Tibial nerve (tissue), 4 donors: ENCODE measurements around the gene OR7C2.

ENCODE experiments used
- EP300 ChIP-seq, 2 donors: sonication (generic); formaldehyde crosslinking; IDR thresholded peaks; one replicate each; pipeline ENCODE4 v1.6.1; 2017; ENCODE audit warnings: antibody characterized with exemption in 2 of 2, mild to moderate bottlenecking in 1 of 2
- POLR2A ChIP-seq, 2 donors: fragments of 450-650 bp; IDR thresholded peaks; one replicate each; pipeline ENCODE4 v1.6.1; 2017; ENCODE audit warnings: antibody characterized with exemption in 2 of 2, mild to moderate bottlenecking in 2 of 2, moderate library complexity in 2 of 2
- TF ChIP-seq, protein P1 (sequence below), 5 experiments: fragments of 200-600 bp in 3 of 5; fragments of 450-650 bp in 2 of 5; sonication (generic) in 3 of 5; IDR thresholded peaks; one replicate each; pipeline ENCODE4 v1.5.1; 2016 to 2019; ENCODE audit warnings: antibody characterized with exemption in 5 of 5, mild to moderate bottlenecking in 3 of 5, moderate library complexity in 2 of 5

- TF ChIP-seq, protein P1, sequence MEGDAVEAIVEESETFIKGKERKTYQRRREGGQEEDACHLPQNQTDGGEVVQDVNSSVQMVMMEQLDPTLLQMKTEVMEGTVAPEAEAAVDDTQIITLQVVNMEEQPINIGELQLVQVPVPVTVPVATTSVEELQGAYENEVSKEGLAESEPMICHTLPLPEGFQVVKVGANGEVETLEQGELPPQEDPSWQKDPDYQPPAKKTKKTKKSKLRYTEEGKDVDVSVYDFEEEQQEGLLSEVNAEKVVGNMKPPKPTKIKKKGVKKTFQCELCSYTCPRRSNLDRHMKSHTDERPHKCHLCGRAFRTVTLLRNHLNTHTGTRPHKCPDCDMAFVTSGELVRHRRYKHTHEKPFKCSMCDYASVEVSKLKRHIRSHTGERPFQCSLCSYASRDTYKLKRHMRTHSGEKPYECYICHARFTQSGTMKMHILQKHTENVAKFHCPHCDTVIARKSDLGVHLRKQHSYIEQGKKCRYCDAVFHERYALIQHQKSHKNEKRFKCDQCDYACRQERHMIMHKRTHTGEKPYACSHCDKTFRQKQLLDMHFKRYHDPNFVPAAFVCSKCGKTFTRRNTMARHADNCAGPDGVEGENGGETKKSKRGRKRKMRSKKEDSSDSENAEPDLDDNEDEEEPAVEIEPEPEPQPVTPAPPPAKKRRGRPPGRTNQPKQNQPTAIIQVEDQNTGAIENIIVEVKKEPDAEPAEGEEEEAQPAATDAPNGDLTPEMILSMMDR (IDR thresholded peaks at IDR 0.05), result no peak
- TF ChIP-seq EP300 (IDR thresholded peaks at IDR 0.05) (no peak), POLR2A (IDR thresholded peaks at IDR 0.05) (no peak)
Measured at GRCh38 chr19:14971474-14971873, 30.2 kb downstream of the OR7C2 start.
